Kidney glomerular epithelial cell (primary cell): ENCODE data around the gene RELCH.

Experiments
- DNase-seq: peaks from one replicate; lab custom pipeline; 2025; lab: John Stamatoyannopoulos, UW

Gene RELCH

DNA sequence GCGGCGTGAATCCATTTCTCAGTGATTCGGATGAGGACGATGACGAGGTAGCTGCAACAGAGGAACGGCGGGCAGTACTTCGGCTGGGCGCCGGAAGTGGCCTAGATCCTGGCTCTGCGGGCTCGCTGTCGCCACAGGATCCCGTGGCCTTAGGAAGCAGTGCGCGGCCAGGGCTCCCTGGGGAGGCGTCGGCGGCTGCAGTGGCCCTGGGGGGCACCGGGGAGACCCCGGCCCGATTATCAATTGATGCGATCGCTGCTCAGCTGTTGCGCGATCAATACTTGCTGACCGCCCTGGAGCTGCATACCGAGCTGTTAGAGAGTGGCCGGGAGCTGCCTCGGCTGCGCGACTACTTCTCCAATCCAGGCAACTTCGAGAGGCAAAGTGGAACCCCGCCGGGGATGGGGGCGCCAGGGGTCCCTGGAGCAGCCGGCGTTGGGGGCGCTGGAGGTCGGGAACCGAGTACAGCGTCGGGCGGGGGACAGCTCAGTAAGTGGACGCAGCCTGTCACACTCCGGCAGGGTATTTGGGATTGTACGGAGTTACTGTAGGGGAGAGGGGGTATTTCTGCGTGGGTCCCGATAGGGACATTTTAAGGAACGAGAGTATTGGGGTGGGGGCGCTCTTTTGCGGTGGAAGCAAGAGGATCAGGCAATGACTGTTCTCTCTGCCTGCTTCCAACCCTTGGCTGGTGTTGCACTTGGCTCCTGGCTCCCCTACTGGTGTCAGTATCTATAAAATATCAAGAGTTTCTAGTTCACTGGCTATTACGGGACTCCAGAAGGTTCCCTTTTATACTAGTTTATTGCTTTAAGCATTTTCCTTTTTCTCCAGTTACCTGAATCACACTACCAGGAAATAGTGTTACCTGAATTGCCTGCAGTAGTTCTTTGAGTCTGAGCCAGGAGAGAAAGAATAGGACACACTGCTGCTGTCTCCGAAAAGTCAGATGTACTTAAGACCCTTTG is 772 bp downstream of the RELCH start:
- DNase-seq: peak; percentile 34

DNA sequence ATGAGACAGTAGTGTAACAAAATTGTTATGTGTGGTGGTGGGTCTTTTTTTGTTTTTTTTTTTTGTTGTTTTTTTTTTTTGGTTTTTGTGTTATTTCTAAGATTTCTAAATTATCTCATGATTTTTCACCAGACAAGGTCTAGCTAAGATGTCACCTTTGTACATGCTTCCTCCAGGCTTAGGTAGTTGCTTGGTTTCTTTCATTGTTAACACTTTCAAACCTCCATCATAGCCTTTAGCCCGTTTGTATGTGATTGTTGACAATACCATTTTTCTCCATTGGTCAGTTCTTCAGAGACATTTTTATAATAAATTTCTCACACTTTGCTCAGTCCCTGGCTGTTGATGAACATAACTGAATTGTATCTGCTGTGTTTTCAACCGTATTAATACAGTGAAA is 2.2 kb downstream of the RELCH start:
- no peak for DNase-seq

DNA sequence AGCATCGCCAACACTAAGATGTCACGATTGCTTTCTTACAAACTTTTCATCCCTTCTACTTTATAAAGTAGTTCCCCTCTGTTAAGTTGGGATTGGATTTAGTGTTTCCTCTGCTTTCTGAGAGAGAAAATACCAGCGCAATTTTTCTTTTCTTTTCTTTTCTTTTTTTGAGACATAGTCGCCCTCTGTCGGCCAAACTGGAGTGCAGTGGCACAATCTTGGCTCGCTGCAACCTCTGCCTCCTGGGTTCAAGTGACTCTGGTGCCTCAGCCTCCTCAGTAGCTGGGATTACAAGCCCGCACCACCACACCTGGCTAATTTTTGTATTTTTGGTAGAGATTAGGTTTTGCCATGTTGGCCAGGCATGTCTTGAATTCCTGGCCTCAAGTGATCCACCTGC is 9.0 kb downstream of the RELCH start:
- no peak for DNase-seq

DNA sequence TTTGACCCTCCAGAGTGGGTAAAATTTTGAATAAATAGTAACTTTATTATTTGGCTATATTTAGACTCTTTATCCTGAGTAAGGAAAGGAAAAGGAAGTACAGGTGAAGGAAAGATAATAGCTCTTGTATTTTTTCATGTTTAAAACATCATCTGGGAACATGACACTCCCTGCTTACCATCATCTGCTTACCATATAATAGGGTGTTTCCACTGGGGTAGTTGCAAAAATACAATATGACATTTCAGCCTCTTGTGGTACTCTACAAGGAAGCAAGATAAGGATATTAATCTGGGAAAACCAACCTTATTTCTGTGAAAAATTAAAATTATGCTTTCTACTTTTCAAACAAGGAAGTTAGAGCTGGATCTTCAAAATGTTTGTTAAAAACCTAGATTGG is 9.9 kb downstream of the RELCH start:
- DNase-seq: no peak

DNA sequence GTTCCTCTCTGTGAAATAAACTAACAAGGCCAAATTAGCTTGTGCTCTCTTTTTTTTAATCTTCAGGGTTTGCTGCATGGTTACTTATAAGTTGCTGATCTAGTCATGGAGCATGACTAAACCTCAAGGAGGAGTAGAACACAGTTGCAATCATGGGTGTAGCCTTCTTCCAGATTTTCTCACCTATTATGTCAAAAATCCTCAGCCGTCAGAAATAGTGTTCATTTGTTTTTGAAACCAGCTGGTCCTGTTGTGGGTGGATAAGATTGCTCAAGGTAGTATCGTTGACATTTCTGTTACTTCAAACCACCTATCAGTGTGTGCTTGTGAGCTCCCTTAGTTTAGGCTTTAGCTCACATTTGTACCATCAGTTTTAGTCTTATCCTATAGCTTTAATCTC is 11.2 kb downstream of the RELCH start:
- DNase-seq: peak; percentile 36

DNA sequence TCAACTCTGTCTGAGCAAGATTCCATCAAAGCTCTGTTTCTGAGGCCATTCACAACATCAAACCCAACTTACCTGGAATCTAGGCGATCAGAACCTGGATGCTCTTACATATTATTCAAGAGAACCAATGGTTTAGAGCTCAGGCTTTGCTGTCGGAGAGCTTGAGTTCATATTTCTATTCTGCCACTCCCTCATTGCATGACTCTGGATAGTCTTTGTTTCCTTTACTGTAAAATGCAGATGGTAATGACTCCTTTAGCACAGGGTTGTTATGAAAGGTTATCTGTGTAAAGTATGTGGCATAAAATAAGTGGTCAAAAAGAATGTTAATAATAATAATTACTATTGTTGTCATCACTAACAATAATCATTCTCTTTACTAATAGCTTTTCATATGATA is 12.6 kb downstream of the RELCH start:
- no peak for DNase-seq

DNA sequence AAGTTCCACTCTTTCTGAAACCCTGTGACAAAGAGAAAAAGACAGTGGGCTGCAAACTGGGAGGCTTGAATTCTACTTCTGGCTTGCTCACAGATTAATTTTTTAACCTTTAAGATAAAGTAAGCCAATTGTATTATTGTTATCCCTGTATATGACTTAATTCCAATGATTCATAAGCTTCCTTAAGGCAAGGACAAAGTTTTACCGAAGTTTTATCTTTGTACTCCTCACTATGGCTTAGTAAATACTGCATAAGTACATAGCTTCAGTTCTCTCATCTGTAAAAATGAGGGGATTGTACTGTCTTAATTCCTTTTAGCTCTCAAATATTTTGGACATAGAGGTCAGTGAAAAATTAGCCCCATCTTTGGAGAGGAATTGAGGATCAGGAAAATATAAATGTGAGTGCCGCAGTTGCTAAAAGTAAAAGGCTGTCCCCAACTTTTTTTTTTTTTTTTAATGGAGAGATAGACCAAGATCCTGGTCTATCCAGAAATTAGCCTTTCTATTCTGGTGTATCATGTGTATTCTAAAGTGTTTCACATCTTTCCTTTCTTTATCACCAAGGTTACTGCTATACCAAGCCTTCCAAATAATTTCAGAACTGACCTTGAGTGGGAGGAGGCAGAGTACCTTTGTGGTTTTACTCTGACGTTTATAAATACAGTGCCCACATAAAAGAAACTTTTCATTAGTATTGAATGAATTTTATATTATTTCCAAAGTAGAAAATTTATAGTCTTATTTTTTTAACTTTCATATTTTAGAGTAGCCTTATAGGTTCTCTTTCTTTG is 13.3 kb downstream of the RELCH start:
- DNase-seq: no peak

DNA sequence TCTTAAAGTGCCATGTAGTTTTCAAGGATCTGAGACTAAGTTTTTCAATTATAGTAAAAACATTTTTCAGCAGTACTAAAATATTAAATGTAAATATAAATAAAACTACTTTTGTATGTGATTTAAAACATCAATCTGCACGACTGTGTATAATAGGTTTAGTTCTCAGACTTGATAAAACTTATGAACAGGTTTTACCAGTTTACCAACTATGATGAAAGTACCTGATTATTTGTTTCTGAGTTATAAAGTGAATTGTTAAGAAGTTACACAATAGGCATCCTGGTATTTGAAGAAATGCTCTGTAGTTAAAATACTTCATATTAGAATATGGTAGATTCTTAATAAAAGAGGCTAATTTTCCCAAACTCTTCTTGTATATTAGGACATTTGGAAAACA is 14.8 kb downstream of the RELCH start:
- no peak for DNase-seq

DNA sequence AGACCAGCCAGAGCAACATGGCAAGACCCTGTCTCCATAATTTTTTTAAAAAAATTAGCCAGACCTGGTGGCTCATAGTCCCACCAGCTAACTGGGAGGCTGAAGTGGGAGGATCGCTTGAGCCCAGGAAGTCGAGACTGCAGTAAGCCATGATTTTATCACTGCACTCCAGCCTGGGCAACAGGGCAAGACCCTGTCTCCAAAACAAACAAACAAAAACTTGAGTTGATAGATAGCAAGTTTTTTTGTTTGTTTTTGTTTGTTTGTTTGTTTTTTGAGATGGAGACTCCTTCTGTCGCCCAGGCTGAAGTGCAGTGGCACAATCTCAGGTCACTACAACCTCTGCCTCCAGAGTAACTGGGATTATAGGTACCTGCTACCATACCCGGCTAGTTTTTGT is 18.8 kb downstream of the RELCH start:
- no peak for DNase-seq

DNA sequence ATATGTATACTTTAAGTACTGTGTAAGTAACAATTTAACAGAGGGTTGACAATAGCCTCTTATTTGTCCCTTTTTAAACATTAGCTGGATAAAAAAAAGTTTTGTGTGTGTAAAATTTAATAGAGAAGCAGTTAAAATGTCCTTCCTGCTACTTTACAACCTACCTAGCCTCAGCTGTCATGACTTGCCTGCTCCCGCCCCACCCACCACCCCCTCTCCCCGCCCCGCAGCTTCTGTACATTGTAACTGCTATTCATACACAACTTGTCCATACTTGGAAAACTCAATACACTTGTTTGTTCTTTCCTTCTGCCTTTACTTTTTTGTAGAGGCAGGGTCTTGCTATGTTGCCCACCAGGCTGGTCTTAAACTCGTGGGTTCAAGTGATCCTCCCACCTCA is 19.5 kb downstream of the RELCH start:
- DNase-seq: no peak

DNA sequence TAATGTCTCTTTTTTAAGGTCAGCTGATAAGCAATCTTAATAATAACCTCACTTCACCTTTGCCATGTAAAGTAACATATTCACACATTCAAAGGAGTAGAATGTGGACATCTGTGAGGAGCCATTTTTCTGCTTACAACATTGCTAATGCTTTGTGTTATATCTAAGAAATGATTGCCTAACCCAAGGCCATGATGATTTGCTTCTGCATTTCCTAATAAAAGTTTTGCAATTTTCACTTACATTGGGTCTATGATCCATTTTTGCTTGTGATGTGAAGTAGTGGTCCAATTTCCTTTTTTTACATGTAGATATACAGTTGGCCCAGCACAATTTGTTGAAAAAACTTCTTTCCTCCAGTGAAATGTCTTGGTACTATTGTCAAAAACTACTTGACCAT is 22.0 kb downstream of the RELCH start:
- no peak for DNase-seq

DNA sequence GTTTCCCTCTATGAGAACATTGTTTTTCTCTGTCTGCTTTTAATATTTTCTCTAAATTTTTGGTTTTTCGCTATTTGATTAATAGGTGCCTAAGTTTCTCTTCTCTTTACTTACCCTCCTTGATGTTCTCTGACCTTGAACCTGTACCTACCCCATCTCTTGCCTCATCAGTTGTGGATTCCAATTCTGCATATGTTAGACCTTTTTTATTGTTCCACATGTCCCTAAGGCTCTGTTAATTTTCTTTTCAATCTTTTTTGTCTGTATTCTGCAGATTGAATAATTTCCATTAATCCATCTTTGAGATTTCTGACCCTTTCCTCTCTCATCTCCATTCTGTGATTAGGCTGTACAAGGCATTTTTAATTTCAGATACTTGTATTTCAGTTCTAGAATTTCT is 23.1 kb downstream of the RELCH start:
- no peak for DNase-seq

DNA sequence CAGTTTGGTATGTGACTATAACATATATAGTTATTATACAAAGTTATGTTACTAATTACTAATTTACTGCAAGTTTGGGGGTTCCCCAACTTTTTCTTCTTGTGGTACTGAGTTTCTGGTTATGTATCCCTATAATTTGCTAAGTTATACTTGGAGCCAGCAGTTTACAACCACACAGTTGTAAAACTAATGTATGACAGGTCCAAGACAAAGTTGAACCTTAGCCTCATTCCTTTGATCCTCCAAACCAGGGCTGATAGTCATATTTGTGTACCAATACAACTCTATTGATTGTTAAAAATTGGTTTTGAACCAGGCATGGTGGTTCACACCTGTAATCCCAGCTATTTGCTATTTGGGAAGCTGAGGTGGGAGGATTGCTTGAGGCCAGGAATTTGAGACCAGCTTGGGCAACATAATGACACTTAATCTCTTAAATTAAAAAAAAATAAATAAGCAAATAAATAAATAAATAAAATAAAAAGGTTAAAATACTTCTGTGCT is 24.3 kb downstream of the RELCH start:
- no peak for DNase-seq

DNA sequence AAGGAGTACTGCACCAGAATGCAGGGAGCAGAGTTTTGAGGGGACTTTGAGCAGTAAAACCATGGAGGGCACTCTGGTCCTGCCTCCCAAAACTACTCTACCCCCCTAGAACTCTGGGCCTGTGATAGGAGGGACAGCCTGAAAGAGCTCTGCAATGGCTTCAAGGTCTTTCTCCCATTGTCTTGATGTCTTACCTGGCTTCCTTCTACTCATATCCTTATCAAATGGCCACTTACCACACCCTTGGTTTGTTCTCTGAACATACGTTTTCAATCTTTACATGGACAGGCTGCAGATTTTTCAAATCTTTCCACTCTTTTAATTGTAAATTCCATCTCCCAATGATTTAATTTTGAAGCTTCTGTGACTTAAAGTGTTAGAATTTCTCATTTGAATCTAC is 27.7 kb downstream of the RELCH start:
- DNase-seq: no peak

DNA sequence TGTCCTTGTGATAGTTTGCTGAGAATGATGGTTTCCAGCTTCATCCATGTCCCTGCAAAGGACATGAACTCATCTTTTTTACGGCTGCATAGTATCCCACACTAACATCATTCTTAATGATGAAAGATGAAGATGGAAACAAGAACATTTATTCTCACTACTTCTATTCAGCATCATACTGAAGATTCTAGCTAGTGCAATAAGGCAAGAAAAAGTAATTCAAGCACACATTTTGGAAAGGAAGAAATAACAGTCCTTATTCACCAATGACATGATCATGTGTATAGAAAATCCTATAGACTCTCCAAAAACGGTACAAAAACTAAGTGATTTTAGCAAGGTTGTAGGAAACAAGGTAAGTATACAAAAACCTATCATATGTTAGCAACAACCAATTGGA is 37.2 kb downstream of the RELCH start:
- DNase-seq: no peak

DNA sequence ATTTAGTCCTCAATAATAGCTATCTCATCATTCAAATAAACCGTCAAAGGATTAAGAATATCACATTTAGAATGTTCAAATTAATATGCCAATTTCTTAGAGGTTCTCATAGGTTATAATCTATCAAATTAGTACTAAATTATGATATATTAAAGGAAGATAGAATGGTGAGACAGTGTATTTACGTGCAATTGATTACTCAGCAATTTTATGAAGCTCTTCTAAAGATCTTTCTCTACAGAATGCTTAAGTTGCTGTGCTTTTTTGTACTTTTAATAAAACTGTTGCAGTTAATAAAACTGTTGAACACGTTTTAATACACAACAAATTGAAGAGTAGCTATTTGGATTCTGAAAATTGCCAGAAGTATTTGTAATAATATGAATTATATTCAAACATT is 39.0 kb downstream of the RELCH start:
- DNase-seq: no peak

DNA sequence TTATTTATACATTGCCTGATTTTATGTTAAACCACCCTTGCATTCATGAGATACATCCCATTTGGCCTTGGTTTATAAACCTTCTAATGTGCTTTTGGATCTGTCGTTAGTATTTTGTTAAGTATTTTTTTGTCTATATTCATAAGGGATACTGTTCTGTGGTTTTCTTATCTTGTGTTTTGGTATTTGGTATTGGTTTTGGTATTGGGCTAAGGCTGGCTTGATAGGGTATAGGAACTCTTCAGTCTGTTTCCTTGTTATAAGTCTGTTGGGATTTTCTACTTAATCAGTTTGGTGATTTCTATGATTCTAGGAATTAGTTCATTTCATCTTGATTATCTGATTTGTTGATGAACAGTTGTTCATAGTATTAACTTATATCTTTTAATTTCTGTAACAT is 49.2 kb downstream of the RELCH start:
- no peak for DNase-seq

DNA sequence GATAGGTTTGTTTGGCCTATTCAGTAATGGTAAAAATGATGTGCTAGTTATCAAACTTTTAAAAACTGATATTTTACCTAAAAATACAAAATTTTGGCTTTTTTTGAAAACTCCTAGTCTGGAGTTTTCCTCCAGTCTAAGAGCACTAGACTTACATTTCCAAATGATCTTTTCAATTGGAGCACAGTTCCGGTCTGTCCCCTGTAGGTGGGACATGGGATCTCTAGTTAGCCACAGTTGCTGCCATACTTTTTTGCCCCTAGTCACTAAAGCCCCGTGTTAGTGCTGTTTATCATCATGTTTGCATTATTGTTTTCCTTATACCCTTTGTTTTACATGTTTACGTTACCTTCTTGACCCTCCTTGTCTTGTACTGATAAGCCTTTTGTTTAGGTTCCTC is 52.4 kb downstream of the RELCH start:
- DNase-seq: no peak

DNA sequence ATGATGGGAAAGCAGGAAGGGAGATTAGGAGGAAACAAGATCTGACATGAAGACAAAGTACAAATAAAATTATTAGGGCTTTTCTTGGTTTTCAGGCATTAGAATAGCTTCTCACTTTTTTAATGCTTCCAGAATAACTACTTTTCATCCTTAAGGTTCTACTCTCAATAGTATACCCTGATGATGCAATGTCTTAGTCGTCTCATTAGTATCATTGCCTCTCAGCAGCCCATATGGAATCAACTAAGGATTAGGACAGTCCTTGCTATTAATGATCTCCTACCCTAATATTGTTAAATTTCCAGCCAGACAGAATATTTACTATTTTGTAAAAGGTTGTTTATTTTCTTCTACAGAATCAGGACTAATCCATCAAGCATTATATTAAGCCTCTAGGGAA is 55.9 kb downstream of the RELCH start:
- no peak for DNase-seq

DNA sequence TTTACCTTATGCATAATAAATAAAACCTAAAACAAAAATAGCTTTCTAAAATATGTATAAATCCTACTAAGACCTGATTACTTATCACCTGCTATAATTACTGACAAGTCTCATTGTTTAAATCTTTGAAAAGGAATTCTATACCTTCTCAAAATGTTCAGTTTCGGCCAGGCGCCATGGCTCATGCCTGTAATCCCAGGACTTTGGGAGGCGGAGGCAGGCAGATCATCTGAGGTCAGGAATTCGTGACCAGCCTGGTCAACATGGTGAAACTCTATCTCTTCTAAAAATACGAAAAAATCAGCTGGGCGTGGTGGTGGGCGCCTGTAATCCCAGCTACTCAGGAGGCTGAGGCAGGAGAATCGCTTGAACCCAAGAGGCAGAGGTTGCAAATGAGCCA is 58.1 kb downstream of the RELCH start:
- DNase-seq: no peak

DNA sequence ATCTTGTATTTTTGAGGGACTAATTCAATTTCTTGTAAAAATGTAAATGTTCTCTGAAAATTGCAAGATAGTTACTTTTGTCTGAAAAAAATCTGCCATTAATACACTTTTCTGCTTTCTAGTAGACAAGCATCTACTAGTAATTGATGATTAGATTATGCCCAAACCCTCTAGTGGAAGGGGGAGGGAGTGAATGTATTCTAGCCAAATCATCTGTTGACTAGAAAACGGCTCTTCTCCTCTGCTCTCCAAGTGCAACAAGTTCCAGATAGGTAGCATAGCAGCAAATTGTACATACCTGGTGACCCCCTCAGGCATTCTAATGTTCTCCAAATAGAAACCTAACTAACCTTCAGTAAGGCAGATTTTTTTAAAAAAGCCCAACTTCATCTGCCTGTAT is 58.6 kb downstream of the RELCH start:
- DNase-seq: no peak

DNA sequence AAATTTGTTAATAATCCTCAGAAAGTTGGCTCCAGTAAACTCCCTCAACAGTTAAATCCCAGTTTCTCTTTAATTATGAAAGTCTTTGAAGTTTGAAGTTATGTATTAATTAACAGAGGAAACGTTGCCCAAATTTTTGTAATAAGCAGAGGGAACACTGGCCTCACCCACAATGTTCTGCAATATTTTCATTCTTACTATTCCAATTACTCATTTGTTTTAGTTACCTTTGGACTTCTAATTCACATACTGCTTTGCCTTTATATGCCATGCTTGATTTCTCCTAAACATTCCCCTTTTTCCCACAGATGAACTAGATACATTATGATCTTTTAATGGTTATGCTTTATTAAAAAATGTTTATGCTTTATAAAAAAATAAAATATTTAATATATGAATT is 61.3 kb downstream of the RELCH start:
- DNase-seq: no peak

DNA sequence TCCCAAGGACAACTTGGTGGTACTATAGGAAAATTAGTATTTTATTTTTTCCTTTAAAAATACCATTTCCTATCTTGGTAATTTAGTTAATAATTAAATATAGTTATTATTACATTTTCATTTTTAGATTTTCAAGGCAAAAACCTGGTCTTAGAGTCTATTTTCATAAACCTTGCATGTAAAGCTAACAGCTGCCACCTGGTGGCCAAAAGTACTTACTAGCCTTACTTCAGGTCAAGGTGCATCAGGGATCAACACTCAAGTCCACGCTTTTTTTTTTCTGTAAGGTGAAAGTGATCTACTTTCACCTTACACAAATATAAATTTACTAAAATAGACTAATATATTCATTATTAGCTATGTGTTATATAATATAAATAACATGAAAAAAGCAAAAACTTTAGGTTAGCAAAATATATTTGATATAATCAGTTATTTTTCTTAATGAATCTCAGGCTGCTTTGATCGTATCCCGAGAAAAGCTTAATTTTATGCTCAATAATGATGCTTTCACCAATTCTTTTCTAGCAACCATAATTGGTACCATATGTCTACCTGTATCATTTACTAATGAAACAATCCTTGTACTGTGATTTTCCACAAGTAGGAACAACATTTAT is 62.5 kb downstream of the RELCH start:
- peak; percentile 22 for DNase-seq
